Measurements from ENCODE around the gene TBCE.

TBCE gene

DNA sequence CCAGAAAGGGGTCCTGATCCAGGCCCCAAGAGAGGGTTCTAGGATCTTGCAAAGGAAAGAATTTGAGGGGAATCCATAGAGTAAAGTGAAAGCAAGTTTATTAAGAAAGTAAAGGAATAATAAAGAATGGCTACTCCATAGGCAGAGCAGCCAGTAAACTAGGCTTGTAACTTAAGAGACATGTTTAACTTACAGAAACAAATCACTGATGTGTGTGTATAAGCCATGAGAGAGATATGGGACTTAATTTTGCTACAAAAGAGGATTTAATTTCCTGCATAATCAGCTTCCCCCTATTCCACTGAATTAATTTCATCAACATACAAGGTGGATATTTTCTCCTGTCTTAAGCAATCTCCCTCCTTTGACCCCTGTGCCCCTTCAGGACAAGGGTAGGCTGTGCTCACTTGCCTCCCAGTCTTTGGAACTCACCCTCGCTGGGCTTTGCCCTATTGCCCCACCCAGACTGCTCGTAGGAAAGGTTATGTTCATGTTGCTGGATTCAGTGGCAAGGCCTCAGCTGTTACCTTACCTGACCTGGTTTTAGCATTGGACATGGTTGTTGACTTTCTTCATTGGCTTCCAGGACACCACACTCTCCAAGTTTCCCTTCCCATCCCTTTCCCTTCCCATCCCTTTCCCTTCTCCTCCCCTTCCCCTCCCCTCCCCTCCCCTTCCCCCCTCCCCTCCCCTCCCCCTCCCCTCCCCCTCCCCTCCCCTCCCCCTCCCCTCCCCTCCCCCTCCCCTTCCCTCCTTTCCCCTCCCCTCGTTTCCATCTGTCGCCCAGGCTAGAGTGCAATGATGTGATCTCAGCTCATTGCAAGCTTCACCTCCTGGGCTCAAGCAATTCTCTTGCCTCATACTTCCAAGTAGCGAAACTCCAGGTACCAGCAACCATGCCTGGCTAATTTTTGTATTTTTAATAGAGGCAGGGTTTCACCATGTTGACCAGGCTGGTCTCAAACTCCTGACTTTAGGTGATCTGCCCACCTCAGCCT is 44.6 kb downstream of the TBCE start:
- peaks cover 2% of the 10 kb centered on the region for H3K36me3 Mint-ChIP-seq (ENCODE audit: low read depth)
- H3K27me3 Mint-ChIP-seq (ENCODE audit: low read depth) = no peaks in the 10 kb centered on the region
- no peak overlapping the region for H3K27ac Mint-ChIP-seq
- H3K4me3 Mint-ChIP-seq = no peak overlapping the region
- H3K9me3 Mint-ChIP-seq = no peaks in the 10 kb centered on the region
- peaks cover 3% of the 10 kb centered on the region for H3K4me1 Mint-ChIP-seq (ENCODE audit: low read depth)

DNA sequence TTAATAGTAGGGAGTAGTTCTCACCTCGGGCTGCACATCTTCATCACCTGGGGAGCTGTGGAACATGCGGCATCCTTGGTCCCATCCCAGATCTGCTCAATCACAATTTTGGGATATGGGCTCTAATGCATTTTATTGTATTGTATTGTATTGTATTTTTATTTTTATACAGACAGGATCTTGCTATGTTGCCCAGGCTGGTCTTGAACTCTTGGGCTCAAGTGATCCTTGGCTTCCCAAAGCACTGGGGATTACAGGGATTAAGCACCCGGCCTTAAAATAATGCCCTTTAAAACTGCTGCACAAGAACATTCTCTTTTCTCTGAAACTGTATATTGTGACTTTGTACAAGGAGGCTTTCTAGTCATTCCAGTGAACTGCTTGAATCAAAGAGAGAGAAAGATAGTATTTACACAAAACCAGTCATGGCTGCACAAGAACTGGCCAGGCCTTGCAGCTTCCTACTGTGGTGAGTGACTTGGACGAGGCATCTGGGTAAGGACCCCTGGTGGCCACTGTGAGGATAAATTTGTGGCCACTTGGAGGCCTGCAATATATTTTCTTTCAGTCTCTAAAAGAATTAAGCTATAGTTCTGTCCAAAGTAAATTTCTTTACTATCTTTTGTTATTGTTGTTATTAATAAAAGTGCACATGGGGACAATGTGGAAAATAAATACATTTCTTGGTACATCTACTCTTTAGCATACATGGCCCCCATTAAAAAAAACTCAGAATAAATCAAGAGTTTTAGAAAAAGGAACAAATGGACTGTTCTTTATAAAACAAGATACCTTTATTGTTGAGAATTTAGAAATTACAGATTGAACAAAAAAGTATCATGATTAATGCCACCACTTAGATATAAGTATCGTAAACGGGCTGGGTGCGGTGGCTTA is 48.0 kb downstream of the TBCE start:
- no peak overlapping the region for H3K4me3 Mint-ChIP-seq
- H3K27ac Mint-ChIP-seq = no peak overlapping the region
- no peaks in the 10 kb centered on the region for H3K27me3 Mint-ChIP-seq (ENCODE audit: low read depth)
- H3K4me1 Mint-ChIP-seq (ENCODE audit: low read depth) = peaks cover 3% of the 10 kb centered on the region
- peaks cover 2% of the 10 kb centered on the region for H3K36me3 Mint-ChIP-seq (ENCODE audit: low read depth)
- H3K9me3 Mint-ChIP-seq = no peaks in the 10 kb centered on the region

DNA sequence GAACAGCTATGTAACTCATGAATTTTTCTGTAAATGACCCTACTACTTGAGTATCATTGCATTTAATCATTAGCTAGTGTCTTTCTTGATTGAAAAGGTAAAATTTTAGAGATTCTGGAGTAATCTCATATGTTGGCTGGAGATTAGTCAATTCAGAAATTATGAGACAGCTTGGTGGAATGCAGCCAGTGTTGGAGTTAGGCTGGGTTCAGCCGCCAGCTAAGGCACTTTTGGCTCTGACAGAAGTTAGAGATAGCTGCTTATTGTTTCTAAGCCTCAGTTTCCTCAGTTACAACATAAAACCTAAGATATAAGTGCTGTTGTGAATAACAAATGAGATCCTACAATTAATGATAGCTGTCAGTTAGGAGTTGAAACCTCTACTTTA is 49.4 kb downstream of the TBCE start:
- Mint-ChIP-seq H3K27ac (no peak overlapping the region), H3K9me3 (no peaks in the 10 kb centered on the region), H3K27me3 (ENCODE audit: low read depth) (no peaks in the 10 kb centered on the region), H3K4me1 (ENCODE audit: low read depth) (peaks cover 3% of the 10 kb centered on the region), H3K4me3 (no peak overlapping the region), H3K36me3 (ENCODE audit: low read depth) (peaks cover 2% of the 10 kb centered on the region)

DNA sequence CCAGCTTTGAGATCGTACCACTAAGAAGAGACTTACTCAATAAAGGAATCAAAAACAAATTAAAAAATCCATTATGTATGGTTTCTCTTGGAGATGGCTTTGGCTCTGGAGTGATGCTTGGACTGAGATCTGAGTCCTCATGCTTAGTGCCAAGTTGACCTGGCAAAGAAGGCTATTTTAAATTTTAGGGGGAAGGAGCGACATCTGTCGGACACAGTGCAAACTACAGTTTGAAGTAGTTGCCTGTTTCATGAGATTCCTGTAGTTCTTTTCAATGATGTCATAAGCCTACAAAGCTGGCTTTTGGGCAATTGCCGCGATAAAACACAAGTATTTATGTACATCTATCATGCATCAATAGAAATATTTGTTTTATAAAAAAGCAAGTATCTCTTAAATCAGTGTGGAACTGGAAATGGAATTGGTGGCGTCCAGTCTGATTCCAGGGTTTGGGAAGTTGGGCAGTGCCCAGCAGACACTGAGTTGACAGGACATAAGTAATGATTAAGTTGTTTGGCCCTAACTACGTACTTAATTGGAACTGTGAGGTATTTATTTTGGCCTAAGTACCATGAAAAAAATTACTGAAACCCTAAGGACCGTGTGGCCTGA is 50.0 kb downstream of the TBCE start:
- H3K27ac Mint-ChIP-seq = no peak overlapping the region
- no peaks in the 10 kb centered on the region for H3K27me3 Mint-ChIP-seq (ENCODE audit: low read depth)

DNA sequence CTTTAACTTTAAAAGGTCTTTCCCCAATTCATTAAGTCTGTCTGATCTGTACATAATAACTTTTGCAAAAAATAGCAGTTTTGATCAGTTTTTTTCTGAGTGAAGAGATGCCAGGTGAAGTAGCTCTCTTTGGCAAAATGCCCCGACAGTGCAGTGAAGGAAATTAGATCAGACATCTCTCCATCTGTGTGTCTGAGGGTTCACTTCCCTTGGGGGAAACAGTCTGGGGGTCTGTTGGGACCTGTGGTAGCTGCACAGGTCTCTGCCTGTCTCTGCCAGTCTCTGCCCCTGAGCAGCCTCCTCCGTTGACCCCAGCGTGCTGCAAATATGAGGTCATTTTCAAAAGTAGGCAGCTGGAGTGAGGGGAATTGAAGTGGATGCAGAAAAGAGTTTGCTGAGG is 54.5 kb downstream of the TBCE start:
- no peaks in the 10 kb centered on the region for H3K27me3 Mint-ChIP-seq (ENCODE audit: low read depth)
- no peak overlapping the region for H3K27ac Mint-ChIP-seq
- no peaks in the 10 kb centered on the region for H3K36me3 Mint-ChIP-seq (ENCODE audit: low read depth)
- H3K9me3 Mint-ChIP-seq = no peaks in the 10 kb centered on the region
- peaks cover 19% of the 10 kb centered on the region for H3K4me1 Mint-ChIP-seq (ENCODE audit: low read depth)
- no peak overlapping the region for H3K4me3 Mint-ChIP-seq

More for the DNA sequence above, 50.0 kb downstream of the TBCE start:
- H3K4me3 Mint-ChIP-seq = no peak overlapping the region
- H3K4me1 Mint-ChIP-seq (ENCODE audit: low read depth) = peaks cover 3% of the 10 kb centered on the region
- peaks cover 2% of the 10 kb centered on the region for H3K36me3 Mint-ChIP-seq (ENCODE audit: low read depth)
- no peaks in the 10 kb centered on the region for H3K9me3 Mint-ChIP-seq

DNA sequence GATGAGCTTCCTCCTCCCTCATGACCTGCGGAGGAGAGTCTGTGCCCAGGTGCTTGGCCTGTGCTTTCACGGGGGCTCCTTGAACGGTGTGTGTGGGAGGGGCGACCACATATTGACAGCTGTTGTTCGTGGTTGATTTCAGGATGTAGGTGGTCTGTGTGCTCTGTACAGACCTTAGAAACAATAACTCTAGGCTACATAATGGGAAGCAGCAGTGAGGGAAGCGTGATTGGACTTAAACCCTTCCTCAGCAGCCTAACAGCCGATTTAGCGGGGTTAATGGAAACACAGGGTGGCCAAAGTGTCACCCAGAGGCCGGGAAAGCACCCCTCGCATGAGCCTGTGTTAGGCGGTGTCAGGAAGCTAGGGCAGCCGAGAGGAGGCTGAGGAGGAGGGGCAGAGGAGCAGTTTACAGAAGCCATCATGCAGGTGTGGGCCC is 56.0 kb downstream of the TBCE start:
- no peak overlapping the region for H3K4me3 Mint-ChIP-seq

DNA sequence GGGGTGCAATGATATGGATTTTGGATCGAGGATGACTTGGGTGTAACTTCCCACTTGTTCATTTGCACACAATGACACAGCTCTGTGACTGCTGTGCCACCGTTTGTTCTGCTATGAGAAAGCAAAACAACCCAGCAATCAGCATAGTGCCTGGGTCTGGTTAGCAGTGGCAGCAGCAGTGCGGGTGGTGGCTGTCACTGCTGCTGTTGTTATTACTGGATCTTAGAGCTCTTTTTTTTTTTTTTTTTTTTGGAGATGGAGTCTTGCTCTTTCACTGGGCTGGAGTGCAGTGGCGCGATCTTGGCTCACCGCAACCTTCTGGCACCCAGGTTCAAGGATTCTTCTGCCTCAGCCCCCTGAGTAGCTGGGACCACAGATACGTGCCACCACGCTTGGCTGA is 56.9 kb downstream of the TBCE start:
- no peaks in the 10 kb centered on the region for H3K27me3 Mint-ChIP-seq (ENCODE audit: low read depth)

More for the DNA sequence above, 56.0 kb downstream of the TBCE start:
- H3K27me3 Mint-ChIP-seq (ENCODE audit: low read depth) = no peaks in the 10 kb centered on the region
- peak overlapping the region; percentile 52 for H3K27ac Mint-ChIP-seq
- H3K4me1 Mint-ChIP-seq (ENCODE audit: low read depth) = peaks cover 19% of the 10 kb centered on the region
- no peaks in the 10 kb centered on the region for H3K36me3 Mint-ChIP-seq (ENCODE audit: low read depth)
- H3K9me3 Mint-ChIP-seq = no peaks in the 10 kb centered on the region

DNA sequence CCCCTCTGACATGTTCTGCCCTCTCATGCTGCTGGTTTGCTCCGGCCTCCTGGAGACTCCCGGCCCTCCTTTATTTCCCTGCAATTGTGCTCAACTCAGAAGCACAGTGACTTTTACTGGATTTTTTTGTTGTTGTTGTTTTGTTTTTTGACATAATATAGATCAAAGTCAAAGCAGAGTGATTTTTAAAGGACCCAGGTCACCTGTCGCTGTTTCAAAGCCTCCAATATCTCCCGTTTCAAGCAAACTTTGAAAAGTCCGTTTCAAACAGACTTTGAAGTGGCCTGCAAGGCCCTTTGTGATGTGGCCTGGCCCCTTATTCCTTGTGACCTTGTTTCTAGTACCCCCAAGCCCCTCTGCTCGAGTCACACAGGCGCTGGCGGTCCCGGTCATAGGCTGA is 58.1 kb downstream of the TBCE start:
- no peaks in the 10 kb centered on the region for H3K9me3 Mint-ChIP-seq
- peaks cover 19% of the 10 kb centered on the region for H3K4me1 Mint-ChIP-seq (ENCODE audit: low read depth)
- no peaks in the 10 kb centered on the region for H3K36me3 Mint-ChIP-seq (ENCODE audit: low read depth)
- no peak overlapping the region for H3K4me3 Mint-ChIP-seq
- H3K27me3 Mint-ChIP-seq (ENCODE audit: low read depth) = no peaks in the 10 kb centered on the region
- H3K27ac Mint-ChIP-seq = no peak overlapping the region

More for the DNA sequence above, 56.9 kb downstream of the TBCE start:
- no peak overlapping the region for H3K27ac Mint-ChIP-seq
- peaks cover 19% of the 10 kb centered on the region for H3K4me1 Mint-ChIP-seq (ENCODE audit: low read depth)
- no peaks in the 10 kb centered on the region for H3K36me3 Mint-ChIP-seq (ENCODE audit: low read depth)
- H3K9me3 Mint-ChIP-seq = no peaks in the 10 kb centered on the region
- no peak overlapping the region for H3K4me3 Mint-ChIP-seq

DNA sequence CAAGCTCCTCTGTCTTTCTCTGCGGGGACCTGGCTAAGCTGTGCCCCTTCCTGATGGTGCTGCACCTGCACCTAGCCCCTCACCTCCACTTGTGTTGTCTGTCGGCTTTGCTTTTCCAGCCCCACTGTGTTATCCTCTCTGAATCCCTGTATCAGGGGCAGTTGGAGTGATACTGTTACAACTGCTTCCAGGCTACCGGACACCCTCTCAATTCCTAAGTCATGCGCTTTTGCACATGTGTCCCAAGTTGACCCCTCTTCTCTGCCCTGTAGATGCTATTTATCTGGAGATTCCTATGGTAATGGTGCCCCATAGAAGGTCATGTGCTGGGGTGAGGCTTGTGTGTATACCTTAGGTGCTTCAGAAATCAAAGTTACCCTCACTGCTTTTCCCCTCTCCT is 58.9 kb downstream of the TBCE start:
- Mint-ChIP-seq H3K27me3 (ENCODE audit: low read depth) (no peaks in the 10 kb centered on the region), H3K4me1 (ENCODE audit: low read depth) (peaks cover 19% of the 10 kb centered on the region), H3K4me3 (no peak overlapping the region), H3K36me3 (ENCODE audit: low read depth) (no peaks in the 10 kb centered on the region), H3K27ac (no peak overlapping the region), H3K9me3 (no peaks in the 10 kb centered on the region)

DNA sequence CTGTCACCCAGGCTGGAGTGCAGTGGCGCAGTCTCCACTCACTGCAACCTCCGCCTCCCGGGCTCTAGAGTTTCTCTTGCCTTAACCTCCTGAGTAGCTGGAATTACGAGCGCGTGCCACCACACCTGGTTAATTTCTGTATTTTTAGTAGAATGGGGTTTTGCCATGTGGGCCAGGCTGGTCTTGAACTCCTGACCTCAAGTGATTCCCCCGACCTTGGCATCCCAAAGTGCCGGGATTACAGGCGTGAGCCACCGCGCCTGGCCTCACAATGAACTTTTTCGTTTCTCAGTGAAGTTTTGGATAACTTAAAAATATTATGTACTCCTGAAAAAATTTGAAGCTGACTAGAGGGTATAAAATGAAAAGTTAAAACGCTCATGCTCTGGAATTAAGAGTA is 59.5 kb downstream of the TBCE start:
- Mint-ChIP-seq H3K27me3 (ENCODE audit: low read depth) (no peaks in the 10 kb centered on the region), H3K4me3 (no peak overlapping the region), H3K9me3 (no peaks in the 10 kb centered on the region), H3K27ac (no peak overlapping the region), H3K36me3 (ENCODE audit: low read depth) (no peaks in the 10 kb centered on the region), H3K4me1 (ENCODE audit: low read depth) (peaks cover 19% of the 10 kb centered on the region)

DNA sequence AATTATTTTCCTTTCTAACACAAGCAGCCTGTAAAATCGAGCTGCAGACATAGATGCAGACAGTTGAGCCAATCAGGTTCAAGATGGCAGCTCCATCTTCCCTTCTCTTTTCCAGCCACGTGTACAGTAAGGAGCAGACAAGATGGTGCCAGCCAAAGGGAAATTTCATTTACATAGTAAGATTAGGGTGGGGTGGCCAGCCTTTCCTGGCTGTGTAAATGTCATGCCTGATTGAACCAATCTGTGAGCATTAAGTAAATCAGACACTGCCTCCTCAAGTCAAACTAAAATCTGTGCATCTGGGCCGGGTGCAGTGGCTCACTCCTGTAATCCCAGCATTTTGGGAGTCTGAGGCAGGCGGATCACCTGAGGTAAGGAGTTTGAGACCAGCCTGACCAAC is 60.2 kb downstream of the TBCE start:
- Mint-ChIP-seq H3K36me3 (ENCODE audit: low read depth) (no peaks in the 10 kb centered on the region), H3K9me3 (no peaks in the 10 kb centered on the region), H3K27ac (no peak overlapping the region), H3K27me3 (ENCODE audit: low read depth) (no peaks in the 10 kb centered on the region), H3K4me3 (no peak overlapping the region), H3K4me1 (ENCODE audit: low read depth) (peaks cover 19% of the 10 kb centered on the region)

DNA sequence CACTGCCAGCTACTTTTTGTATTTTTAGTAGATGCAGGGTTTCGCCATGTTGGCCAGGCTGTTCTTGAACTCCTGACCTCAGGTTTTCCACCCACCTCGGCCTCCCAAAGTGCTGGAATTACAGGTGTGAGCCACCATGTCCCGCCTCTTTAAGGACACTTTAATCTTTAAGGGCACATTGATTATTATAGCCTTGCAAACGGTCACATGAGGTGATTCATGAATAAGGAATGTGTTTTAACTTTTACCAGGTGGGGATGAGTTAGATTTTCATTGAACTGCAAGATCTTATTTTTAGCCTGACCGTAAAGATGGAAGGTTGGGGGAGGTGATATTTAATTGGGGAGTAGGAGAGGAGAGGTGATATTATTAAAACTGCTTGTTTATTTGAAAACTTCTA is 61.9 kb downstream of the TBCE start:
- Mint-ChIP-seq H3K4me3 (no peak overlapping the region), H3K4me1 (ENCODE audit: low read depth) (peaks cover 4% of the 10 kb centered on the region), H3K9me3 (no peaks in the 10 kb centered on the region), H3K36me3 (ENCODE audit: low read depth) (no peaks in the 10 kb centered on the region), H3K27ac (no peak overlapping the region), H3K27me3 (ENCODE audit: low read depth) (no peaks in the 10 kb centered on the region)

DNA sequence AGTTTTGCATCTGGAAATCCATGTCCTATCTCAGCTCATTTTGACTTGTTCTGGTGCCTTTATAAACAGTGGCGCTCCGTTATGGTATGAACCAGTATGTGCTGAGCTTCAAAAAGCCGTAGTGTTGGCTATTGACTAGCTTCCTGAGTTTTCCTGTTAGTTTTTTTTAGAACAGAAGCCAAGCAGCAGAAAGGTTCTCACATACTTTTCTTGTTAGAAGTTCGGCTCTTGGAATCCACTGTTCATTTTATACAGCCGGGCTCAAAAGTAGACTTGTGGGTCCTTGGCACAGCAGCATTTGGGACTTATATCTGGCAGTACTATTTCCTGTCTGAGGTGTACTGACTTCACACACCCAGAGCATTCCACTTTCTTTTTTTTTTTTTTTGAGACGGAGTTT is 63.8 kb downstream of the TBCE start:
- Mint-ChIP-seq H3K9me3 (no peaks in the 10 kb centered on the region), H3K27me3 (ENCODE audit: low read depth) (no peaks in the 10 kb centered on the region), H3K4me1 (ENCODE audit: low read depth) (no peaks in the 10 kb centered on the region), H3K4me3 (no peak overlapping the region), H3K36me3 (ENCODE audit: low read depth) (no peaks in the 10 kb centered on the region), H3K27ac (no peak overlapping the region)

DNA sequence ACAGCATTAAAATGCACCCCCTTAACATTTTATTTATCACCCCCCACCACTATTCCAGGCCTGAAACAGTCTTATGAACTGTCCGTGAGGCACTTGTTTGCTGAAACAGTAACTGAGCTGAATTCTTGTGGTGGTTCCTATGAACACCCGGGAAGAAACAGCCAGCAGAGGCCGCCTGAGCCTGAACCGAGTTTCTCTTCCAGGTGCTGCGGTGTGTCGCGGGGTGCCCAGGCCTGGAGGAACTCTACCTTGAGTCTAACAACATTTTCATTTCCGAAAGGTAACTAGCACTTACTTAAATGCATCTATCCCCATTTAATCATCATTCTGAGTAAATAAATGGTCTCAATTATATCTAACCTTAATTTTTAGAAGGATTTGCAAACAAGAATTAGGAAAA is 66.8 kb downstream of the TBCE start:
- Mint-ChIP-seq H3K27ac (no peak overlapping the region), H3K27me3 (ENCODE audit: low read depth) (no peaks in the 10 kb centered on the region), H3K4me1 (ENCODE audit: low read depth) (no peaks in the 10 kb centered on the region), H3K4me3 (no peak overlapping the region), H3K9me3 (no peaks in the 10 kb centered on the region), H3K36me3 (ENCODE audit: low read depth) (peaks cover 9% of the 10 kb centered on the region)
